ENCODE measurements around the gene ZDHHC3.

DNA sequence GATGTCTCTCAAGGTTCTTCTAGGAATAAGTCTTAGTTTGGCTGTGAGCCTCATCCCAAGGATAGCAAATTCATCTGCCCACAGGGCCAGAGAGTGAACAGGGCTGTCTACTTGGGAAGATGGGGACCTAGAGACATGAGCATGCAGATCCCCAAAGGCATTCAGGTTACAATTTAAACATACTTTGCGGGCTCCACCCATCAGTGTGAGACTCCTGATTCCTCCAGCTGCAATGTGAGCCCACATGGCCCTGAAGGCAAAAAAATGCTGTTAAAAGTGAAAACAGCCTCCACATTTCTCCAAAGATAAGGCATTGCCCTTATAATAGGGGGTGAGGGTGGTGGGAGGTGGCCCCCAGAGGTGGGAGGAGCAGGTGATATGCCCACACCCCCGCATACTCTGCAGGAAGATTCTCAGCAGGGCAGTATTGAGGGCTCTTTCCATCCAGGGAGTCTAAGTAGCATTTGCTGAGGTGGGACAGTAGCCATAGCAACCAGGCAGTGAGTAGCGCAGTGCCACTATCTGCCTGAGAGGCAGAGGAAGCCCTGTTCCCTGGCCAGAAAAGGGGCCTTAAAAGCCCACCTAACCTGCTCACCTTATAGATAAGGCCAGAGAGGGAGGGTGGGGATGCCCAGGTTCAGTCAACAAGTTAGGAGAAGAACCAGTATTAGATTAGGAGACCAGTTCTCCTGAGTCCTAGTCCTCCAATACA is 70.4 kb downstream of the ZDHHC3 start:
- TF ChIP-seq CEBPB (IDR thresholded peaks at IDR 0.05) (no peak), ZBTB7A (IDR thresholded peaks at IDR 0.05; ENCODE audit: low read depth) (no peak), YY1 (IDR thresholded peaks at IDR 0.05; ENCODE audit: low read depth) (no peak), TAF1 (IDR thresholded peaks at IDR 0.05; ENCODE audit: low read depth) (no peak), NFIC (IDR thresholded peaks at IDR 0.05) (no peak), EP300 (IDR thresholded peaks at IDR 0.05; ENCODE audit: borderline replicate concordance) (no peak), FOXM1 (IDR thresholded peaks at IDR 0.05; ENCODE audit: borderline replicate concordance, low read depth) (no peak), CREB1 (IDR thresholded peaks at IDR 0.05; ENCODE audit: low read depth) (no peak), RAD21 (IDR thresholded peaks at IDR 0.05; ENCODE audit: low read depth) (no peak), EGR1 (IDR thresholded peaks at IDR 0.05) (no peak), TCF12 (IDR thresholded peaks at IDR 0.05; ENCODE audit: low read depth) (no peak)
- TF ChIP-seq, protein P1, sequence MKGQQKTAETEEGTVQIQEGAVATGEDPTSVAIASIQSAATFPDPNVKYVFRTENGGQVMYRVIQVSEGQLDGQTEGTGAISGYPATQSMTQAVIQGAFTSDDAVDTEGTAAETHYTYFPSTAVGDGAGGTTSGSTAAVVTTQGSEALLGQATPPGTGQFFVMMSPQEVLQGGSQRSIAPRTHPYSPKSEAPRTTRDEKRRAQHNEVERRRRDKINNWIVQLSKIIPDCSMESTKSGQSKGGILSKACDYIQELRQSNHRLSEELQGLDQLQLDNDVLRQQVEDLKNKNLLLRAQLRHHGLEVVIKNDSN (IDR thresholded peaks at IDR 0.05) = no peak
- TF ChIP-seq, protein P2, sequence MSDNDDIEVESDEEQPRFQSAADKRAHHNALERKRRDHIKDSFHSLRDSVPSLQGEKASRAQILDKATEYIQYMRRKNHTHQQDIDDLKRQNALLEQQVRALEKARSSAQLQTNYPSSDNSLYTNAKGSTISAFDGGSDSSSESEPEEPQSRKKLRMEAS (IDR thresholded peaks at IDR 0.05) = no peak
- TF ChIP-seq, protein P3, sequence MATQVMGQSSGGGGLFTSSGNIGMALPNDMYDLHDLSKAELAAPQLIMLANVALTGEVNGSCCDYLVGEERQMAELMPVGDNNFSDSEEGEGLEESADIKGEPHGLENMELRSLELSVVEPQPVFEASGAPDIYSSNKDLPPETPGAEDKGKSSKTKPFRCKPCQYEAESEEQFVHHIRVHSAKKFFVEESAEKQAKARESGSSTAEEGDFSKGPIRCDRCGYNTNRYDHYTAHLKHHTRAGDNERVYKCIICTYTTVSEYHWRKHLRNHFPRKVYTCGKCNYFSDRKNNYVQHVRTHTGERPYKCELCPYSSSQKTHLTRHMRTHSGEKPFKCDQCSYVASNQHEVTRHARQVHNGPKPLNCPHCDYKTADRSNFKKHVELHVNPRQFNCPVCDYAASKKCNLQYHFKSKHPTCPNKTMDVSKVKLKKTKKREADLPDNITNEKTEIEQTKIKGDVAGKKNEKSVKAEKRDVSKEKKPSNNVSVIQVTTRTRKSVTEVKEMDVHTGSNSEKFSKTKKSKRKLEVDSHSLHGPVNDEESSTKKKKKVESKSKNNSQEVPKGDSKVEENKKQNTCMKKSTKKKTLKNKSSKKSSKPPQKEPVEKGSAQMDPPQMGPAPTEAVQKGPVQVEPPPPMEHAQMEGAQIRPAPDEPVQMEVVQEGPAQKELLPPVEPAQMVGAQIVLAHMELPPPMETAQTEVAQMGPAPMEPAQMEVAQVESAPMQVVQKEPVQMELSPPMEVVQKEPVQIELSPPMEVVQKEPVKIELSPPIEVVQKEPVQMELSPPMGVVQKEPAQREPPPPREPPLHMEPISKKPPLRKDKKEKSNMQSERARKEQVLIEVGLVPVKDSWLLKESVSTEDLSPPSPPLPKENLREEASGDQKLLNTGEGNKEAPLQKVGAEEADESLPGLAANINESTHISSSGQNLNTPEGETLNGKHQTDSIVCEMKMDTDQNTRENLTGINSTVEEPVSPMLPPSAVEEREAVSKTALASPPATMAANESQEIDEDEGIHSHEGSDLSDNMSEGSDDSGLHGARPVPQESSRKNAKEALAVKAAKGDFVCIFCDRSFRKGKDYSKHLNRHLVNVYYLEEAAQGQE (IDR thresholded peaks at IDR 0.05; ENCODE audit: low read depth) = no peak

Data from Ishikawa (cell line).